Measurements from ENCODE around the gene STARD13.

Gene STARD13

GRCh38 chr13:33235564-33235963 is 50.0 kb downstream of the STARD13 start:
- TF ChIP-seq, protein P1, sequence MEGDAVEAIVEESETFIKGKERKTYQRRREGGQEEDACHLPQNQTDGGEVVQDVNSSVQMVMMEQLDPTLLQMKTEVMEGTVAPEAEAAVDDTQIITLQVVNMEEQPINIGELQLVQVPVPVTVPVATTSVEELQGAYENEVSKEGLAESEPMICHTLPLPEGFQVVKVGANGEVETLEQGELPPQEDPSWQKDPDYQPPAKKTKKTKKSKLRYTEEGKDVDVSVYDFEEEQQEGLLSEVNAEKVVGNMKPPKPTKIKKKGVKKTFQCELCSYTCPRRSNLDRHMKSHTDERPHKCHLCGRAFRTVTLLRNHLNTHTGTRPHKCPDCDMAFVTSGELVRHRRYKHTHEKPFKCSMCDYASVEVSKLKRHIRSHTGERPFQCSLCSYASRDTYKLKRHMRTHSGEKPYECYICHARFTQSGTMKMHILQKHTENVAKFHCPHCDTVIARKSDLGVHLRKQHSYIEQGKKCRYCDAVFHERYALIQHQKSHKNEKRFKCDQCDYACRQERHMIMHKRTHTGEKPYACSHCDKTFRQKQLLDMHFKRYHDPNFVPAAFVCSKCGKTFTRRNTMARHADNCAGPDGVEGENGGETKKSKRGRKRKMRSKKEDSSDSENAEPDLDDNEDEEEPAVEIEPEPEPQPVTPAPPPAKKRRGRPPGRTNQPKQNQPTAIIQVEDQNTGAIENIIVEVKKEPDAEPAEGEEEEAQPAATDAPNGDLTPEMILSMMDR (IDR thresholded peaks at IDR 0.05), result no peak

DNA sequence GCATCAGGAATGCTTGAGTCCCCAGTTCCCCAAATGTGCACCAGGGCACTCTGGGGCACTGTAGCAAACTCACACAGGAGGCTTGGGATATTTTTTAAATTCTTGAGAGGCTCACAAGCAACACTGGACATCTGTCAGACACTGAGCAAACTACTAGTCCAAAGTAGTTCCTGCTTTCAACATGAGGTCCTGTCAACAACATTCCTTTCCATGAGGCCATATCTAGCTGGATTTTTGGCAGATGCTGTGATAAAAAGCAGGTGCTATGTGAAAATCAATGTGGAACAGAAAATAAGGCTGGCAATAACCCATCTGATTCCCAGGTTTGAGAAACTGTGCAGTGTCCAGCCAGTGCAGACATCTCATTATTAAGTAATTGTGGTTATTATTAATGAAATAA is 50.5 kb downstream of the STARD13 start:
- TF ChIP-seq, protein P1 (IDR thresholded peaks at IDR 0.05), result no peak

- TF ChIP-seq, protein P1 (IDR thresholded peaks at IDR 0.05), result no peak
Measured at GRCh38 chr13:33233547-33233946, 52.0 kb downstream of the STARD13 start.

DNA sequence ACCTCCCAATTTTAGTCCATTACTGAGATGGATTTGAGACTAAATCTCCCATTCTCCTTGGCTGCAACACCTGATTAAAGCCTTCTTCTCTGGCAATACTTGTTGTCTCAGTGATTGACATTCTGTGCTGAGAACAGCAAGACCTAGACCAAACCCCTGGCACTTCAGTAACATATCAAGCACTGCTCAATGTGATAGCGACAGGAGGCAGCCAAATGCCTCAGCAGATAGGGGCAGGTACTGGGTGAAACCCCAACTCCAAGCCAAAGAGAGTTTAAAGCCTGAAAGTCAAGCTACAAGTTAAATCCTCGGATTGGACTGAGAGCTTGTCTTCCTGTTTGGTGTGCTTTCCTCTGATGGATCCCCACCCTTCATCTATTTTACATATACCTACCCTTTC is 52.7 kb downstream of the STARD13 start:
- TF ChIP-seq, protein P1 (IDR thresholded peaks at IDR 0.05), result no peak

DNA sequence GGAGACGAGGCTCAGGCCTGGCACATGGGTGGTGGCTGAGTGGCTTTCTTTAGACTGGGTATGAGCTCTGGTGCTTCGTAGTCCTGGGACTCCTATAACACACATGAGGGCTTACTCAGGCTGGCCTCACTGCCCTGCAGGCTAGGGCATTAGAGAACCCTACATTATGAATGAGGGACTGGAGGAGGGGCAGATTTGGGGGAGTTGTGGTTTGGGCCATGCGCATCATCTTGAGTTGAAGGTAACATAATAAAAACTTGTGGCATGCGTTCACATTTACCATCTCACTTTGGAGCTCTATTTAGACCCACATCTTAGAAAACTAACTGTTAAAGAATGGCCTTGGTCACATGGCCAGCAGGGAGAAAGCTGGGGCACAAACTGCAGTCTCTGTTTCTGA is 54.2 kb downstream of the STARD13 start:
- TF ChIP-seq, protein P1 (IDR thresholded peaks at IDR 0.05), result no peak

- TF ChIP-seq, protein P1 (IDR thresholded peaks at IDR 0.05), result no peak
Measured at GRCh38 chr13:33230178-33230881, 55.2 kb downstream of the STARD13 start.

GRCh38 chr13:33229446-33230177 is 55.9 kb downstream of the STARD13 start:
- TF ChIP-seq, protein P1 (IDR thresholded peaks at IDR 0.05), result no peak
